ENCODE data around the gene ACSF2. TPM values are rescaled to one million over a fixed set of nuclear protein-coding genes. Genes with fewer than 3 reads are reported as not detected.

Gene ACSF2
- total and polyA plus RNA-seq, 2 donors: 13.4 to 41.6 TPM

- Histone ChIP-seq H3K4me3 (ENCODE audit: low read length in 2 of 2) (no peak overlapping the region), H3K4me1 (ENCODE audit: control insufficient read depth in 2 of 2, insufficient read depth in 2 of 2, low read length in 2 of 2) (peaks cover 0 to 26% of the 10 kb centered on the region in 2 donors), H3K9me3 (ENCODE audit: control insufficient read depth in 2 of 2, insufficient read depth in 1 of 2, low read length in 1 of 2) (no peaks in the 10 kb centered on the region), H3K36me3 (ENCODE audit: control insufficient read depth in 2 of 2, insufficient read depth in 2 of 2, low read length in 1 of 2) (no peaks in the 10 kb centered on the region), H3K27me3 (ENCODE audit: control insufficient read depth in 2 of 2, insufficient read depth in 1 of 2, low read length in 1 of 2) (no peaks in the 10 kb centered on the region), H3K27ac (ENCODE audit: low read depth in 1 of 2, low read length in 1 of 2) (no peak overlapping the region)
- 87% methylated on average over 8 of the region's 8 CpGs for WGBS
- DNase-seq (ENCODE audit: low read depth in 6 of 9, low spot score in 9 of 9): no peak
These were observed 93.3 kb downstream of the ACSF2 start for GRCh38 chr17:50519141-50519834.

GRCh38 chr17:50520483-50520882 is 94.5 kb downstream of the ACSF2 start:
- DNase-seq (ENCODE audit: low read depth in 6 of 9, low spot score in 9 of 9): peak in 1 of 9 donors; percentile 37
- 29% methylated on average over 2 of the region's 2 CpGs for WGBS
- Histone ChIP-seq H3K4me3 (ENCODE audit: low read length in 2 of 2) (no peak overlapping the region), H3K4me1 (ENCODE audit: control insufficient read depth in 2 of 2, insufficient read depth in 2 of 2, low read length in 2 of 2) (peaks cover 0 to 26% of the 10 kb centered on the region in 2 donors), H3K27me3 (ENCODE audit: control insufficient read depth in 2 of 2, insufficient read depth in 1 of 2, low read length in 1 of 2) (no peaks in the 10 kb centered on the region), H3K9me3 (ENCODE audit: control insufficient read depth in 2 of 2, insufficient read depth in 1 of 2, low read length in 1 of 2) (no peaks in the 10 kb centered on the region), H3K36me3 (ENCODE audit: control insufficient read depth in 2 of 2, insufficient read depth in 2 of 2, low read length in 1 of 2) (no peaks in the 10 kb centered on the region), H3K27ac (ENCODE audit: low read depth in 1 of 2, low read length in 1 of 2) (no peak overlapping the region)

DNA sequence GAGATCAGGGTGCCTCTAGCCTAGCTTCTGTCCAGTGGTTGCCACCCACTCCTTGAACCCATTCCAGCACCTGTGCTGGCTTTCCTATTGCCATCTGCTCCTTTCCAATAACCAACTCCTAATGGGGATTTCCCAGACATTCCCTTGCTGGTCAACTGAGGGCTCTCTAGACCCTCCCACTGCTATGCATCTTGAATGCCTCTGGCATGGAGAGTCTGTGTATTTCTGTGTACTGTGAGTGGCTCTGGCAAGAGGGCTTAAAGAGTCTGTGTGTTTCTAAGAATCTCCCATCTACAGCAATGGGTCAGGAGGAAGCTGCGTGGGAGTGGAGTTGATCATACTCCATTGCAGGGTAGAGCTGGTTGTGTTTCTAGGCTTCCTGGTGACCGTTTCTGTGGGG is 95.5 kb downstream of the ACSF2 start:
- no peak for DNase-seq (ENCODE audit: low read depth in 6 of 9, low spot score in 9 of 9)
- WGBS: 83% methylated on average over 2 of the region's 2 CpGs
- Histone ChIP-seq H3K9me3 (ENCODE audit: control insufficient read depth in 2 of 2, insufficient read depth in 1 of 2, low read length in 1 of 2) (no peaks in the 10 kb centered on the region), H3K4me3 (ENCODE audit: low read length in 2 of 2) (no peak overlapping the region), H3K27me3 (ENCODE audit: control insufficient read depth in 2 of 2, insufficient read depth in 1 of 2, low read length in 1 of 2) (no peaks in the 10 kb centered on the region), H3K27ac (ENCODE audit: low read depth in 1 of 2, low read length in 1 of 2) (no peak overlapping the region), H3K36me3 (ENCODE audit: control insufficient read depth in 2 of 2, insufficient read depth in 2 of 2, low read length in 1 of 2) (no peaks in the 10 kb centered on the region), H3K4me1 (ENCODE audit: control insufficient read depth in 2 of 2, insufficient read depth in 2 of 2, low read length in 2 of 2) (peaks cover 0 to 26% of the 10 kb centered on the region in 2 donors)

DNA sequence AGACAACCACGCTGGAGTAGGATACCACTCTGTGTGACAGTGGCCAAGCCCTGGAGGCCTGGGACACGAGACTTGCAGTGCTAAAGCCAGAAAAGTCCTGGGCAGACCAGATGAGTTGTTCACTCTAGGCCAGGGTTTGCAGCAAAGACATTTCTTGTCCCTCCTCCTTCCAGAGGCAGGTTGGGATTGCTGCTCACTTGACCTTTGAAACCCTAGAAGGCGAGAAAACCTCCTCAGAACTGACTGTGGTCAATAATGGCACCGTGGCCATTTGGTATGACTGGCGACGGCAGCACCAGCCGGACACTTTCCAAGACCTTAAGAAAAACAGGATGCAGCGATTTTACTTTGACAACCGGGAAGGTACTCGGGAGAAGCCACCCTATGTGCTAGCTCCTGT is 96.7 kb downstream of the ACSF2 start:
- Histone ChIP-seq H3K27ac (ENCODE audit: low read depth in 1 of 2, low read length in 1 of 2) (peak overlapping the region in 1 of 2 donors; percentile 11), H3K4me3 (ENCODE audit: low read length in 2 of 2) (no peak overlapping the region), H3K36me3 (ENCODE audit: control insufficient read depth in 2 of 2, insufficient read depth in 2 of 2, low read length in 1 of 2) (no peaks in the 10 kb centered on the region), H3K9me3 (ENCODE audit: control insufficient read depth in 2 of 2, insufficient read depth in 1 of 2, low read length in 1 of 2) (no peaks in the 10 kb centered on the region), H3K27me3 (ENCODE audit: control insufficient read depth in 2 of 2, insufficient read depth in 1 of 2, low read length in 1 of 2) (peaks cover 0 to 2% of the 10 kb centered on the region in 2 donors), H3K4me1 (ENCODE audit: control insufficient read depth in 2 of 2, insufficient read depth in 2 of 2, low read length in 2 of 2) (peaks cover 0 to 29% of the 10 kb centered on the region in 2 donors)
- WGBS: 97% methylated on average over 10 of the region's 10 CpGs
- DNase-seq (ENCODE audit: low read depth in 6 of 9, low spot score in 9 of 9): no peak

DNA sequence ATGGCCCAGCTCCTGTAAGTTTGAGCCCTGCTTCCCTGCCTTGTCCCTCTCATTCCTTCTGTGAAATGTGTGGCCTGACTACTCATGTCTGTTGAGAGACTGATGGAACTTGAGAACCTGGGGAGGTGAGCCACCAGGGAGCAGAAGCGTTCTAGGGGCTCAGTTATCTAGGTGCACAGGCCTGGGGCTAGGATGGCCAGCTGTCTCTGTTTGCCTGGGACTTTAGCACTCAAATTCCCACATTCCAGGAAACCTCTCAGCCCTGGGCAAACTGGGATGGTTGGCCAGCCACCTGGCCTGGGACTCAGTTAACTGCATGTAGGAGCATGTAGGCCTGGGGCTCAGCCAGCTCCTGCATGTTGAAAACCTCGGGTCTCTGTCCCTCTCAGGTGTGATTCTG is 97.2 kb downstream of the ACSF2 start:
- Histone ChIP-seq H3K27ac (ENCODE audit: low read depth in 1 of 2, low read length in 1 of 2) (peak overlapping the region in 1 of 2 donors; percentile 11), H3K9me3 (ENCODE audit: control insufficient read depth in 2 of 2, insufficient read depth in 1 of 2, low read length in 1 of 2) (no peaks in the 10 kb centered on the region), H3K36me3 (ENCODE audit: control insufficient read depth in 2 of 2, insufficient read depth in 2 of 2, low read length in 1 of 2) (no peaks in the 10 kb centered on the region), H3K27me3 (ENCODE audit: control insufficient read depth in 2 of 2, insufficient read depth in 1 of 2, low read length in 1 of 2) (peaks cover 0 to 4% of the 10 kb centered on the region in 2 donors), H3K4me1 (ENCODE audit: control insufficient read depth in 2 of 2, insufficient read depth in 2 of 2, low read length in 2 of 2) (peaks cover 0 to 29% of the 10 kb centered on the region in 2 donors), H3K4me3 (ENCODE audit: low read length in 2 of 2) (no peak overlapping the region)
- DNase-seq (ENCODE audit: low read depth in 6 of 9, low spot score in 9 of 9): peak in 1 of 9 donors; percentile 19
- WGBS: 91% methylated on average over 2 of the region's 2 CpGs

Other genes with a start within 250 kb of the ACSF2 start
- 29.5 TPM for gene COL1A1, start 224.6 kb upstream of the ACSF2 start, total RNA-seq
- gene COL1A1, start 224.6 kb upstream of the ACSF2 start, polyA plus RNA-seq: 14.4 TPM
- gene TMEM92, start 151.8 kb upstream of the ACSF2 start, total RNA-seq: 0.09 TPM
- gene TMEM92, start 151.8 kb upstream of the ACSF2 start, polyA plus RNA-seq: 0.09 TPM
- 16.2 TPM for gene XYLT2, start 80.1 kb upstream of the ACSF2 start, total RNA-seq
- gene XYLT2, start 80.1 kb upstream of the ACSF2 start, polyA plus RNA-seq: 19.5 TPM
- 69.2 TPM for gene MRPL27, start 53.0 kb upstream of the ACSF2 start, total RNA-seq
- gene MRPL27, start 53.0 kb upstream of the ACSF2 start, polyA plus RNA-seq: 85.9 TPM
- gene EME1, start 53.0 kb upstream of the ACSF2 start, total RNA-seq: 7.7 TPM
- 1.4 TPM for gene EME1, start 53.0 kb upstream of the ACSF2 start, polyA plus RNA-seq
- gene LRRC59, start 28.7 kb upstream of the ACSF2 start, total RNA-seq: 38.7 TPM
- gene LRRC59, start 28.7 kb upstream of the ACSF2 start, polyA plus RNA-seq: 27.8 TPM
- gene CHAD, start 42.7 kb downstream of the ACSF2 start, total RNA-seq: 0.05 TPM
- 0.37 TPM for gene CHAD, start 42.7 kb downstream of the ACSF2 start, polyA plus RNA-seq
- 18.7 TPM for gene RSAD1, start 52.6 kb downstream of the ACSF2 start, total RNA-seq
- gene RSAD1, start 52.6 kb downstream of the ACSF2 start, polyA plus RNA-seq: 36.4 TPM
- 1.2 TPM for gene MYCBPAP, start 82.2 kb downstream of the ACSF2 start, total RNA-seq
- 1.5 TPM for gene MYCBPAP, start 82.2 kb downstream of the ACSF2 start, polyA plus RNA-seq
- gene EPN3, start 106.5 kb downstream of the ACSF2 start, total RNA-seq: 2.2 TPM
- gene EPN3, start 106.5 kb downstream of the ACSF2 start, polyA plus RNA-seq: 5.3 TPM
- gene SPATA20, start 121.0 kb downstream of the ACSF2 start, total RNA-seq: 8.0 TPM
- 12.4 TPM for gene SPATA20, start 121.0 kb downstream of the ACSF2 start, polyA plus RNA-seq
- gene CACNA1G, start 134.5 kb downstream of the ACSF2 start, total RNA-seq: 0.38 TPM
- gene CACNA1G, start 134.5 kb downstream of the ACSF2 start, polyA plus RNA-seq: 0.27 TPM
- 1.8 TPM for gene ABCC3, start 208.7 kb downstream of the ACSF2 start, total RNA-seq
- 3.7 TPM for gene ABCC3, start 208.7 kb downstream of the ACSF2 start, polyA plus RNA-seq

Data from thymus (tissue), 11 donors.